HEK293 (cell line): ENCODE data around the gene KRT40.

Source experiments
- BCL11B ChIP-seq: fragments of 450-650 bp; formaldehyde crosslinking; IDR thresholded peaks from 2 replicates; pipeline ENCODE4 v1.5.1; 2016; ENCODE audit warnings: low read depth, missing biosample characterization, missing genetic modification characterization
- GLIS1 ChIP-seq: fragments of 450-650 bp; formaldehyde crosslinking; IDR thresholded peaks from 2 replicates; pipeline ENCODE4 v1.5.1; 2016; ENCODE audit warnings: missing biosample characterization, missing genetic modification characterization
- ZBTB21 ChIP-seq: fragments of 450-650 bp; formaldehyde crosslinking; IDR thresholded peaks from 2 replicates; pipeline ENCODE4 v1.5.1; 2017; ENCODE audit warnings: missing biosample characterization, missing genetic modification characterization
- ZBTB8A ChIP-seq: fragments of 450-650 bp; formaldehyde crosslinking; IDR thresholded peaks from 2 replicates; pipeline ENCODE4 v1.5.1; 2016; ENCODE audit warnings: missing biosample characterization, missing genetic modification characterization
- ZFP41 ChIP-seq: fragments of 450-650 bp; formaldehyde crosslinking; IDR thresholded peaks from 2 replicates; pipeline ENCODE4 v1.5.1; 2016; ENCODE audit warnings: missing biosample characterization, missing genetic modification characterization, borderline replicate concordance
- ZNF394 ChIP-seq: fragments of 450-650 bp; formaldehyde crosslinking; IDR thresholded peaks from 2 replicates; pipeline ENCODE4 v1.5.1; 2016; ENCODE audit warnings: missing biosample characterization, missing genetic modification characterization, mild to moderate bottlenecking, moderate library complexity, borderline replicate concordance
- ZNF600 ChIP-seq: fragments of 450-650 bp; formaldehyde crosslinking; IDR thresholded peaks from 2 replicates; pipeline ENCODE4 v1.5.1; 2016; ENCODE audit warnings: missing biosample characterization, missing genetic modification characterization
- ZNF768 ChIP-seq: fragments of 450-650 bp; formaldehyde crosslinking; IDR thresholded peaks from 2 replicates; pipeline ENCODE4 v1.5.1; 2018; ENCODE audit warnings: missing biosample characterization, mild to moderate bottlenecking, missing genetic modification characterization
- TF ChIP-seq, protein P1 (sequence below): fragments of 450-650 bp; formaldehyde crosslinking; IDR thresholded peaks from 2 replicates; pipeline ENCODE4 v1.5.1; 2016; ENCODE audit warnings: missing biosample characterization, missing genetic modification characterization
- TF ChIP-seq, protein P2 (sequence below): fragments of 450-650 bp; formaldehyde crosslinking; IDR thresholded peaks from 2 replicates; pipeline ENCODE4 v1.5.1; 2016; ENCODE audit warnings: missing biosample characterization, missing genetic modification characterization, borderline replicate concordance
- TF ChIP-seq, protein P3 (sequence below): fragments of 450-650 bp; formaldehyde crosslinking; optimal IDR thresholded peaks from 2 replicates; pipeline ENCODE3; 2016; ENCODE audit warnings: missing biosample characterization, mild to moderate bottlenecking, missing genetic modification characterization

DNA sequence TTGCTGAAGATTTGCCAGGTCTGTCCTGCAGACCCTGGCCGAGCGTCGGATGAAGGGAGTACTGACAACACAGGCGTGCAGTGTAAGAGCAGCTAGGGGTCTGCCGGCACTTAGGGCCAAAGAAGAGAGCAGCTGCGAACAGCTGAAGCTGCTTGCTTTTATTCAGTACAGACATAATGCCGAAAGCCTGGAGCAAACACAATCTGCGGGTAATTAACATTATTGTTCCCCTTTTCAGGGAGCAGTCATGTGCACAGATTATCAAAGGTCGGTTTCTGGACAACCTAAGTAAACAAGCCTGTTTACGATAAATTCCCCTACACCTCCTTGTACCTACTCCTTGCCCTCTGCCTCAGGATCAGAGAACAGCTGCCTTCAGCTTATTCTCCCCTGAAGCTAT is 34.7 kb downstream of the KRT40 start:
- TF ChIP-seq, protein P1, sequence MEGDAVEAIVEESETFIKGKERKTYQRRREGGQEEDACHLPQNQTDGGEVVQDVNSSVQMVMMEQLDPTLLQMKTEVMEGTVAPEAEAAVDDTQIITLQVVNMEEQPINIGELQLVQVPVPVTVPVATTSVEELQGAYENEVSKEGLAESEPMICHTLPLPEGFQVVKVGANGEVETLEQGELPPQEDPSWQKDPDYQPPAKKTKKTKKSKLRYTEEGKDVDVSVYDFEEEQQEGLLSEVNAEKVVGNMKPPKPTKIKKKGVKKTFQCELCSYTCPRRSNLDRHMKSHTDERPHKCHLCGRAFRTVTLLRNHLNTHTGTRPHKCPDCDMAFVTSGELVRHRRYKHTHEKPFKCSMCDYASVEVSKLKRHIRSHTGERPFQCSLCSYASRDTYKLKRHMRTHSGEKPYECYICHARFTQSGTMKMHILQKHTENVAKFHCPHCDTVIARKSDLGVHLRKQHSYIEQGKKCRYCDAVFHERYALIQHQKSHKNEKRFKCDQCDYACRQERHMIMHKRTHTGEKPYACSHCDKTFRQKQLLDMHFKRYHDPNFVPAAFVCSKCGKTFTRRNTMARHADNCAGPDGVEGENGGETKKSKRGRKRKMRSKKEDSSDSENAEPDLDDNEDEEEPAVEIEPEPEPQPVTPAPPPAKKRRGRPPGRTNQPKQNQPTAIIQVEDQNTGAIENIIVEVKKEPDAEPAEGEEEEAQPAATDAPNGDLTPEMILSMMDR: no peak
- TF ChIP-seq ZBTB21 (tag by site-specific recombination): no peak
- no peak for TF ChIP-seq ZFP41 (tag by site-specific recombination)
- TF ChIP-seq ZNF394 (tag by site-specific recombination): no peak
- TF ChIP-seq, protein P2, sequence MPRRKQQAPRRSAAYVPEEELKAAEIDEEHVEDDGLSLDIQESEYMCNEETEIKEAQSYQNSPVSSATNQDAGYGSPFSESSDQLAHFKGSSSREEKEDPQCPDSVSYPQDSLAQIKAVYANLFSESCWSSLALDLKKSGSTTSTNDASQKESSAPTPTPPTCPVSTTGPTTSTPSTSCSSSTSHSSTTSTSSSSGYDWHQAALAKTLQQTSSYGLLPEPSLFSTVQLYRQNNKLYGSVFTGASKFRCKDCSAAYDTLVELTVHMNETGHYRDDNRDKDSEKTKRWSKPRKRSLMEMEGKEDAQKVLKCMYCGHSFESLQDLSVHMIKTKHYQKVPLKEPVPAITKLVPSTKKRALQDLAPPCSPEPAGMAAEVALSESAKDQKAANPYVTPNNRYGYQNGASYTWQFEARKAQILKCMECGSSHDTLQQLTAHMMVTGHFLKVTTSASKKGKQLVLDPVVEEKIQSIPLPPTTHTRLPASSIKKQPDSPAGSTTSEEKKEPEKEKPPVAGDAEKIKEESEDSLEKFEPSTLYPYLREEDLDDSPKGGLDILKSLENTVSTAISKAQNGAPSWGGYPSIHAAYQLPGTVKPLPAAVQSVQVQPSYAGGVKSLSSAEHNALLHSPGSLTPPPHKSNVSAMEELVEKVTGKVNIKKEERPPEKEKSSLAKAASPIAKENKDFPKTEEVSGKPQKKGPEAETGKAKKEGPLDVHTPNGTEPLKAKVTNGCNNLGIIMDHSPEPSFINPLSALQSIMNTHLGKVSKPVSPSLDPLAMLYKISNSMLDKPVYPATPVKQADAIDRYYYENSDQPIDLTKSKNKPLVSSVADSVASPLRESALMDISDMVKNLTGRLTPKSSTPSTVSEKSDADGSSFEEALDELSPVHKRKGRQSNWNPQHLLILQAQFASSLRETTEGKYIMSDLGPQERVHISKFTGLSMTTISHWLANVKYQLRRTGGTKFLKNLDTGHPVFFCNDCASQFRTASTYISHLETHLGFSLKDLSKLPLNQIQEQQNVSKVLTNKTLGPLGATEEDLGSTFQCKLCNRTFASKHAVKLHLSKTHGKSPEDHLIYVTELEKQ (tag by site-specific recombination): no peak
- no peak for TF ChIP-seq GLIS1 (tag by site-specific recombination)
- no peak for TF ChIP-seq ZNF600
- TF ChIP-seq ZNF768 (tag by site-specific recombination): no peak
- TF ChIP-seq BCL11B (tag by site-specific recombination): no peak
- TF ChIP-seq, protein P3, sequence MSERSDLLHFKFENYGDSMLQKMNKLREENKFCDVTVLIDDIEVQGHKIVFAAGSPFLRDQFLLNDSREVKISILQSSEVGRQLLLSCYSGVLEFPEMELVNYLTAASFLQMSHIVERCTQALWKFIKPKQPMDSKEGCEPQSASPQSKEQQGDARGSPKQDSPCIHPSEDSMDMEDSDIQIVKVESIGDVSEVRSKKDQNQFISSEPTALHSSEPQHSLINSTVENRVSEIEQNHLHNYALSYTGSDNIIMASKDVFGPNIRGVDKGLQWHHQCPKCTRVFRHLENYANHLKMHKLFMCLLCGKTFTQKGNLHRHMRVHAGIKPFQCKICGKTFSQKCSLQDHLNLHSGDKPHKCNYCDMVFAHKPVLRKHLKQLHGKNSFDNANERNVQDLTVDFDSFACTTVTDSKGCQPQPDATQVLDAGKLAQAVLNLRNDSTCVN: no peak
- no peak for TF ChIP-seq ZBTB8A (tag by site-specific recombination)
